HUDEP-2 (cell line): ENCODE data around the gene RPLP2.

Experiments
- DNase-seq, 76 experiments: peaks; one replicate each; lab custom pipeline; 2025; ENCODE audit not compliant: unreplicated experiment in 76 of 76; lab: John Stamatoyannopoulos, UW

The RPLP2 gene

DNA sequence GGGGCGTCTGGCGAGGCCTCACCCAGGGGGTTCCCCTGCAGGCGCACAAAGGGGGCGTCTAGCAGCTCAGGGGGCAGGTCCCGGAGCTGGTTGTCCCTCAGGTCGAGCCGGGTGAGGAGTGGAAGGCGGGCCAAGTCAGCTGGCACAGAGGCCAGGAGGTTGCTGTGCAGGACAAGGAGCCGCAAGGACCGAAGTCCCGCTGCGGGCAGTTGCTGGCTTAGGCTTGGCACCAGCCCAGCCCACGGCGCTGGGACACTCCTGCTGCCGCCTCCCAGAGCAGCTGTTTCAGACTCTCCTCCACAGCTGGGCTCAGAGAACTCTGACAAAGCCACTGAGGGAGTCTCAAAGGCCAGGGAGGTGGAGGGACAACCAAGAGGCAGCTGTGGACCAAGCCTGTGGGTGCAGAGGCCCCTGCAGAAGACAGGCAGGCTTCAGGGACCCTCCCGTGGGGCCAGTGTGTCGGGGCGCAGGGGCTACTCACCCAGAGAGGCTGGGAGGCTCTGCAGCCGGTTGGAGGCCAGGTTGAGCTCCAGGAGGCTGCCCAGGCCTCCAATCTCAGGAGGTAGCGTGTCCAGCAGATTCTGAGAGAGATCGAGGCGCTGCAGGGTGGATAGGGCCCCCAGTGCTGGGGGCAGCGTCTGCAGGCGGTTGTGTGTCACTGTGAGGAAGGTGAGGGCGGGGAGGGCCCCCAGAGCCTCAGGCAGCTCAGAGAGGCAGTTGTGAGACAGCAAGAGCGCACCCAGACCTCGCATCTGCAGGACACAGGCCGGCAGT, 6.9 kb upstream of the RPLP2 start:
- DNase-seq = no peak

DNA sequence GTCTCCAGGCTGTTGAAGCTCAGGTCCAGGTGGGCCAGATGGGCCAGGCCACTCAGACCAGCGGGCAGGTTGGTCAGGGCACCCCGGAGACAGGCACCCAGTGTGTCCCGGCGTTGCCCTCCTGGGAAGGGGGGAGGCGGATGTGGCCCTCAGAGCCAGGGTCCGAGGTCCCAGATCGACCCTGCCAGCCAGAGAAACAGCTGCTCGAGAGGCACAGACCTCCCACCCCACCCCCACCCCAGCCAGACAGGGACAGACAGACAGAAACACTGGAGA, 6.4 kb upstream of the RPLP2 start:
- DNase-seq = no peak

DNA sequence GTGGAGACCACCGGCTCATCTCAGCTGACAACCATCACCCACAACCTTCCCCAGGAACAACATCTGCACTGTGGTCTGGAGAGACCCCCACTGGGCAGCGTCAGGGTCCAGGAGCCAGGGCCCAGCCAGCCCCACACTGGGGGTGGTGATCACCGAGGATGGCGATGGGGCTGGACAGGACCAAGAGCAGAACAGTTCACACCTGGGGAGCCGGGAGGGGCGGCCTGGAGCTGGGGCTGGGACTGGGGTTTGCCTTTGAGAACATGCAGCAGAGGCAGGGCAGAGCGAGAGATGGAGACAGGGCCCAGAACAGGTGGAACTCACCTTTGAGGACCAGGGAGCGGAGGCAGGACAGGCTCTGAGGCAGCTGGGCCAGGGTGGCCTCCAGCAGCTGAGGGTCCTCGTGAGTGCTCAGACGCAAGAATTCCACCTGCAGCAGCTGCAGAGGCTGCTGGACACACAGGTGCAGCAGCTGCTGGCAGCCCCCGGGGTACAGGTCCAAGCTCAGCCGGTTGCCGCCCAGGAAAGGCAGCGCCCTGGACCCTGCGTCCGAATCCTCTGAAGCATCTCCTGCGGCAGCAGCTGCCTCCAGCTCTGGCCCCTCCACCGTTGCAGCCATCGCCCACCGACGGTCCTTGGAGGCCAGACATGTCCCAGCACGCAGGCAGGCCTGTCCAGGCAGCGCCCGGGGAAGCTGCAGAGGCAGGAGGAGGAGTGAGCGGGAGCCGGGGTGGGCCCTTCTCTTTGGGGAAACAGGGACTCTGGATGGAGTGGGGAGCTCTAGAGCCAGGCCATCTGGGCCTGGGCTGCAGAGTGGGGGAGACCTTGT, 5.8 kb upstream of the RPLP2 start:
- DNase-seq = no peak

DNA sequence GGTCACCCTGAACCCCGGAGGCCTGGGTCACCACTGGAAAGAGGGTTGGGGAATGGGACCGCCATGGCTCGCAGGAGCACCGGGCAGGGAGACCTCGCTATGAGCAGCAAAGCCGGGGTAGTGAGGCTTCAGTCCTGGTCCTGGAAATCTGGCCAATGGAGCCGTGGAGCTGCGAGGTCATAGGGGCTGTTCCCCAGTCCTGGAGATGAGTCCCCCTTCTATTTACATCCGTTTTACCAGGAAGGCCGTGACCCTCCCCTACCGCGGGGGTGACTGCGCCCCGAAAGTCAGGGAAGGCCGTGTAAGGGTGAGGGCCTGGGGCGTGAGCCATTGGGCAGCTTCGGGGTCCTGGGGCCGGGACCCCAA, 5.2 kb upstream of the RPLP2 start:
- DNase-seq = no peak

DNA sequence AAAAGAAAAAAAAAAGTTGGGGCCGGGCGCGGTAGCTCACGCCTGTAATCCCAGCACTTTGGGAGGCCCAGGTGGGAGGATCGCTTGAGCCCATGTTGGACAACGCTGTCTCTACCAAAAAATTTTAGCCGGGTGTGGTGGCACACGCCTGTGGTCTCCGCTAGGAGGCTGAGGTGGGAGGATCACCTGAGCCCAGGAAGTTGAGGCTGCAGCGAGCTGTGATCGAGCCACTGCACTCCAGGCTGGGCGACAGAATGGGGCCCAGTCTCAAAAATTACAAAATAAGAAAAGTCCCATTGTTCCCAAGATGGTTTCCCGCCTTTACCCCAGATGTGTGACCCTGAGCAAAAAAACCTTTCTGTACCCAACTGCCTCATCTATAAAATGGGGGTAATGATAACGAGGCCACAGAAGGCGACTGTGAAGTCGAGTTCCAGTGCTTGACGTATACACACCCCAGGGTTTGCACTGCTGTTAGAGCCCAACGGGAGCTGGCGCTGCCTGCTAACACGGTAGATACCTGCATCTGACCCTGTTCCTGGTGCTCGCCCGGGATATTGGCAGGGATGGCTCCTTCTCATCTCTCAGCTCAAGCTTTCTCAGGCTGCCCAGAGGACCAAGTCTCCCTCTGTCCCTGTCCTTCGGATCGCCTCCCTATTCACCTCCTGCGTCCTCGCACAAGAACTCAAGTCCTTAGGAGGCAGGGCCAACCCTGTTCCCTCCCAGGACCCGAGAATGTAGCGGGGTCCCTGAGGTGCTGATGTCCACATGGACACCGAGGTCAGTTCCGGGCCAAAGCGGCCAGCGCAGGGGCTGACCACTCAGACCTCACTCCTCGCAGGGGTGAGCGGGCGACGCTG, 1.1 kb upstream of the RPLP2 start:
- DNase-seq = peak in 21 of 76 experiments; percentile 5 to 79 (median 33)

DNA sequence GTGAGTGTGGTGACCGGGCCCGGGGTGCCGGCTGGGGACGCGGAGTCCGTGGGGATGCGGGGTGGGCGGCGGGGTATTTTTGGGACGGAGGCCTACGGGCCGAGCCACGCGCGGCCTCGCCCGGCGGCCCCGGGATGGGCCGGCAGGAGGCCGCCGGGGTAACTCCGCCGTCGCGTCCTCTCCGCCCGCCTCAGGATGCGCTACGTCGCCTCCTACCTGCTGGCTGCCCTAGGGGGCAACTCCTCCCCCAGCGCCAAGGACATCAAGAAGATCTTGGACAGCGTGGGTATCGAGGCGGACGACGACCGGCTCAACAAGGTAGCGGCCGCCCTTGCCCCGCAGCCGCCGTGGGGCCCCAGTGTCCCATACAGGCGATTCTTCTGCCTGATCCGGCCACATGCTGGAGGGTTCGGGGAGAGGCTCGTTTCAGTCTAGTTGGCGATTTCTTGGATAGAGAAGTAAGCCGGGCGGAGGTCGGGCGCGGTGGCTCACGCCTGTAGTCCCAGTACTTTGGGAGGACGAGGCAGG, 337 bp downstream of the RPLP2 start:
- DNase-seq = peak in 1 of 76 experiments; percentile 37

DNA sequence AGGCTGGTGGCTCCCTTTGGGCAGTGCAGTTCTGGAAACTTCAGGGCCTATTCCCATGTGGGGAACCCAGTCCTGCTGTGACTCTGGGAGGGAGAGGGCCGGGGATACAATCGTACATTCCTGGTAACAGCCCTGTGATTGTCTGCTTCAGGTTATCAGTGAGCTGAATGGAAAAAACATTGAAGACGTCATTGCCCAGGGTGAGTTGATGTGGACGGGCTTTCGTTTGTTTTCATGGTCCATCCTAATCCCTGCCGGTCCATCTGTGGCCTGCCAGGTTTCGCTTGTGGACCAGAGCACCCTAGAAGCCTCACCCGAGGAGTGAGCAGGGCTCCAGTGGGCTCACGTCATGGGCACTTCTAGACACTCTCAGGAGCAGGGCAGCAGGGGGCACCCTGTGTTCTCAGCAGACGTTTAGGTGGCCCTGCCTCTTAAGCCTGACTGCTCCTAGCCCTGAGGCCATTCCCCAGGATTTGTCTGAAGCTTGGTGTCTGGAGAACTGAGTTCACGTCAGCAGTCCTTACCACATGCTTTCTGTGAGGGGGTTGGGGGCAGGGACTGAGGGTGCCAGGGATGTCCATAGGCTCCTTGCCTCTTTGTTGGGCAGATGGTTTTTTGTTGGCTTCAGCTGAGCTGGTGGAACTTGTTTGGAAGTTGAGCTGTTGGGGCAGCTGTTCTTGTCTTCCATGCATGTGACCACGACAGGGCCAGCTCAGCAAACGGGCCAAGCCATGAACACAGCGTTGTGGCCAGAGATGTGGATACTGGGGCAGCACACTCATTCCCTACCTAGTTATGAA, 1.9 kb downstream of the RPLP2 start:
- DNase-seq = peak in 15 of 76 experiments; percentile 13 to 44 (median 28)

DNA sequence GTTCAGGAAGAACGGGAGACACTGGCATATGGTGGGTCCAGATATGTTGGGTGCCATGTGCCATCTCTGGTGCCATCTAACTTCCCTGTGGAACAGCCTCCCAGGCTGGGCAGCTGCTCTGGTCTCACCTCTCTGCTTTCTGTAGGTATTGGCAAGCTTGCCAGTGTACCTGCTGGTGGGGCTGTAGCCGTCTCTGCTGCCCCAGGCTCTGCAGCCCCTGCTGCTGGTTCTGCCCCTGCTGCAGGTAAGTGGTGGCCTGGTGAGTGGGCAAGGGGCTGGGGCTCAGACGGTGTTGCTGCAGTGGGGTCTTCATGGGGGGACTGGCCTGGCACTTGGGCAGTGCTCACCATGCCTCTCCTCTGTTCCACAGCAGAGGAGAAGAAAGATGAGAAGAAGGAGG, 2.6 kb downstream of the RPLP2 start:
- DNase-seq = no peak

DNA sequence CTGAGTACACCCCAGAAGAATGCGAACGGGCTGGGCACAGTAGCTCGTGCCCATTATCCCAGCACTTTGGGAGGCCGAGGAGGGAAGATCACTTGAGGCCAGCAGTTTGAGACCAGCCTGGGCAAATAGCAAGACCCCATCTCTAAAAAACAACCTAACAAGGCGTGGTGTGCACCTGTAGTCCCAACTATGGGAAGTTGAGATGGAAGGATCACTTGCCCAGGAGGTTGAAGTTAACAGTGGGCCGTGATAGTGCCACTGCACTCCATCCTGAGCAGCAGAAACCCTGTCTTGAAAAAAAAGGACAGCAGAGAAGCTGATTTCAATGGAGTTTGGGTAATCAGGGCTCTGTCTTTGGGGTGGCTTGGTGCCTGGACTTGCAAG, 3.3 kb downstream of the RPLP2 start:
- DNase-seq = no peak

DNA sequence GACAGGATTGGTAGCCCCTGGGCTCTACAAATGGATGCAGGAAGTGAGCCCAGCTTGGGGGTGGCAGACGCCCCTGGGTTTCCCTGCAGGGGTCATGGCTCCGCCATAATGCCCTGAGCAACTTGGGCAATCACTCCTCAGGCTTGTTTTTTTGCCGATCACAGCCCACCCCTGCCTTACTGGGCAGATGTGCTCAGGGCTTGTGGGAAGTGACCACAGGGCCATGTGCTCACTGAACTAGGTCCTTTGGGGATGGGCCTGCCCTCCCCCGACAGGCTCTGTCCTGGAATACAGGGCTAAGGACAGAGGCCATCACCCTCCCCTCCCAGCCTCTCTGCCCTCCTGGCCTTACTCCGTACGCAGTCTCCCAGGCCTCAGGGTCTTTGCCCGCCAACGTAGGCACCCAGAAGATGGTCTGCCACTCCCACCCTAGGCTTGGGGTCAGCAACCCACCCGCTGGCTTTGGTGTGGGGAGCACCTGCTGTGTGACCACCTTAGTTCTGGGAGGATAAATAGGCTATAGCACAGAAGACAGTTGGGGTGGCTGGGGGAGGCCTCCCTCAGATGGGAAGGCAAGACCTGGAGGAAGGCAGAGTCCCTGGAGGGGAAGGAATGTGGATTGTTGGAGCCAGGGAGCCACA, 3.8 kb downstream of the RPLP2 start:
- DNase-seq = peak in 2 of 76 experiments; percentile 20 to 22

DNA sequence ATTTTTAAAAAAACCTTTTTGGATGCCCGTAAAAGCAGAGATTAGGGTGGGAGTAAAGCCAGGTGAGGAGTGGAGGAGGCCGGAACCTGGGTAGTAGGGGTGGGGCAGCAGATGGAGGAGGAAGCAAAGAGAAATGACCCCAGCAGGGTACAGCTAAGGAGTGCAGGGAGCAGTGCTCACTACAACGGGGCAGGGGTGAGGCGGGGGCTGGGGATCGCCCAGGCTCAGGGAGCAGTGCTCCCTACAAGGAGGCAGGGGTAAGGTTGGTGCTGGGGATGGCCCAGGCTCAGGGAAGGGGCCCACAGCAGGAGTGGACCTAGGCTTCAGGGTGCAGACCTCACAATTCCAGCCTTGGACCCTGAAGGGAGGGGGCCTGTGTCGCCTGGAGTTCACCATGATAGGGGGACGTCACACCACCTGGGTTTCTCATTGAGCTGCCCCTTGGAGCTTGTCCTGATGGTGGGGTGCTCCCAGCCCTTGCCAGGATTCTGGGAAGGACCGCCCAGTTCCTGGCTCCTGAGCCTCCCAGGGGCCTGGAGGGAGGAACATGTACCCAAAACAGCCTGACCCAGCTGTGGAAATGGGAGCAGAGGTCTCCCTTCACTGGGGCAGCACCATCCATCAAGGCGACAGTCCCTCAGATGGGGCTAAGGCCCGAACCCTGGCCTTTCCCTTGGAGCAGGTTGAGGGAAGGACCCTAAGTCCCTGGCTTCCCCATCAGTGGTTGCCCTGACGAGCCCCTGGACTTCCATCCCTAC, 6.1 kb downstream of the RPLP2 start:
- DNase-seq = no peak

DNA sequence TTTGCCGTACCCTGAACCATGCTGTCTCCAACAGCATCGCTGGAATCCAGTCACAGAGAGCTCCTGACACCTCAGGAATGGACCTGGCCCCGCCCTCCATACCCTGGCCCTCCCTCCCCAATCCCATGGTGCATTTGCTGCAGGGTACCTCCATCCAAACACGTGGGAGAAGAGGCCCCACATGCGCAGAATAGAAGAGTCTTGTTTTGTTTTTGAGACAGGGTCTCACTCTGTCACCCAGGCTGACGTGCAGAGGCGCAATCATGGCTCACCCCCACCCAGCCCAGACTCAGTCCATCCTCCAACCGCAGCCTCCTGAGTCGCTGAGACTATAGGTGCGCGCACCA, 6.6 kb downstream of the RPLP2 start:
- DNase-seq = no peak

DNA sequence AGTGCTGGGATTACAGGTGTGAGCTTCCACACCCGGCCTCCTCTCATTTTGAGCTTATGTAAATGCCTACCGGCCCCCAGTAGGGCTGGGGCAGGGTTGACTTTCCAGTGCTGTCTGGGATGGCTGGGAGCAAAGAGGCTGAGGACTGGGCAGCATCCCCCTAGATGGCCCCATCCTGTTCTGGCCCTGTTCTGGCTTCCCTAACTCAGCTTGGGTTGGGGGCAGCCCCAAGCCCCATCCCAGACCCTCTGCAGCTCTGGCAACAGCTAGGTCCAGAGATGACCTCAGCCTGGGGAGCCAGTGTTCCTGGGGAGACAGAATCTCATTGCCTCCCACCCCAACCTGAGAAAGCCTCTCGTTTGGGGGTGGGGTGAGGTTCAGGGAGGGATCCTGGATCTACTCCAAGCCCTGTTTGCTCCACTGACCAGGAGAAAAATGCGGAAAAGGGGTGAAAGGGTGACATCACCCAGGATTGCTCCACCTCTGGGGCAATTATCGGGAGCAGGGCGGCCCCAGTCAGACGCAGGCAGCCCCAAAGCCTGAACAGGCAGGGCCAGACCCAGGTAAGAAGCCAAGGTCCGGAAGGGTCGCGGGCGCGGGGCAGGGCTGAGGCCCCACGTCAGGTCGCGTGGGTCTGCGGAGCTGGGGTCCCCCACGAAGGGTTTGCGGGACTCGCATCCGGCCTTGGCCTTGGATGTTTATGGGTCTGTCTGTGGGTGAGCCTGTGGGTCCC, 8.8 kb downstream of the RPLP2 start, which contains the start of gene PNPLA2:
Gene PNPLA2, plus strand, starts transcription at position 519 of the 733 bp plus-strand sequence. CDS start 805 bp downstream, outside the sequence.
- no peak for DNase-seq

DNA sequence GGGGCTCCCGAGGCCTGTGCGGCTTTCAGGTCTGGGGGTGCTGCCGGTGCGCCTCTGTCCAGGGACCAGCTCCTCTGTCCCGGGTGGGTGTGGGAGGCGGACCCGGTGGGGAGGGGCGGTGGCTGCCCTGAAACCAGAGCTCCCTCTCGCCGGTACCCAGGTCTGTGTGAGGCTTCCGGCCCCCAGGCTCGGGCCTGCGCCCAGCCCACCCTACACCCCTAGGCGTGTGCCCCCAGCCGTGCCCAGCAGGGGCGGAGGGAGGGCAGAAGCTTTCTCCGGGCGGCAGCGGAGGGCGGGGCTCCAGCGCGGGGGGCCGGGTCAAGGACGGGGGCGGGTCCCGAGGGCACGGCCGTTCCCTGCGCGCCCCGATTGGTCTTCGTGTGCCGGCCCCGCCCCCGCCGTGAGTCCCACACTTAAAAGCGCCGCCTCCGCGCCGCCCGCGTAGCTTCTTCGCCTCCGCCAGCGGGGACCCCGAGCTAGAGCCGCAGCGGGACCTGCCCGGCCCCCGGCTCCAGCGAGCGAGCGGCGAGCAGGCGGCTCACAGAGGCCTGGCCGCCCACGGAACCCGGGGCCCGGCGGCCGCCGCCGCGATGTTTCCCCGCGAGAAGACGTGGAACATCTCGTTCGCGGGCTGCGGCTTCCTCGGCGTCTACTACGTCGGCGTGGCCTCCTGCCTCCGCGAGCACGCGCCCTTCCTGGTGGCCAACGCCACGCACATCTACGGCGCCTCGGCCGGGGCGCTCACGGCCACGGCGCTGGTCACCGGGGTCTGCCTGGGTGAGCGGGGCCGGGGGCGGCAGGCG, 9.6 kb downstream of the RPLP2 start:
- DNase-seq = peak in 70 of 76 experiments; percentile 28 to 94 (median 77)

DNA sequence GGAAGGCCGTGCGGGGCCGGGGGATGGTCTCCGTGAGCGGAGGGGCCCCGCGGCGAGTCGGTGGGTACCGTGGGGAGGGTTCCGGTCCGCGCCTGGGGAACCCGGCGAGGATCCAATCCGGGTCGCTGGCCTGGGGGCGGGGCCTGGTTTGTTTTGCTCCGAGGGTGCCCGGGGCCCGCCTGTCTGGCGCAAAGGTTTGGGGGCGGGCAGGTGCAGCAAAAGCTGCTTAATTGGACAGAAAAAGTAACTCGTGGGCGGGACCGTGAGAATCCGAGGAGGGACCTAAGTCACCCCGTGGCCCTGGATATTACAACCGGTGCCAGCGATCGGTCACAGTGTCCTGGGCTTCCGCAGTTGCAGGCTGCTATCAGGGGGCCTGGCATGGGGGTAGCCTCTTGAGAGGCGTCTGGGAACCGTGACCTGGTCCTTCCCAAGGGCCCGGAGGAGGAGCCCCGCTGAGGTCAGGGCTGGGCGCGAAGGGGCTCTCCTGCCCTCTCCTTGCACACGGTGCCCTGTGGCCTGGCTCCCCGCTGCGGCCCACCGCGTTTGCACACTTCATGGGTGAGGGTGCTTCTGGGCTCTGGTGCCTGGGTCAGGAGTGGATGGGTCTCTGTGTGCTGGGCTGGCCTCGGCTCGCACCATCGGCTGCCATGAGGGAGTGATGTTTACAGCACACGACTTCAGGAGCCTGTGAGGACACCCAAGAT, 10.3 kb downstream of the RPLP2 start:
- peak in 73 of 76 experiments; percentile 40 to 94 (median 83) for DNase-seq

DNA sequence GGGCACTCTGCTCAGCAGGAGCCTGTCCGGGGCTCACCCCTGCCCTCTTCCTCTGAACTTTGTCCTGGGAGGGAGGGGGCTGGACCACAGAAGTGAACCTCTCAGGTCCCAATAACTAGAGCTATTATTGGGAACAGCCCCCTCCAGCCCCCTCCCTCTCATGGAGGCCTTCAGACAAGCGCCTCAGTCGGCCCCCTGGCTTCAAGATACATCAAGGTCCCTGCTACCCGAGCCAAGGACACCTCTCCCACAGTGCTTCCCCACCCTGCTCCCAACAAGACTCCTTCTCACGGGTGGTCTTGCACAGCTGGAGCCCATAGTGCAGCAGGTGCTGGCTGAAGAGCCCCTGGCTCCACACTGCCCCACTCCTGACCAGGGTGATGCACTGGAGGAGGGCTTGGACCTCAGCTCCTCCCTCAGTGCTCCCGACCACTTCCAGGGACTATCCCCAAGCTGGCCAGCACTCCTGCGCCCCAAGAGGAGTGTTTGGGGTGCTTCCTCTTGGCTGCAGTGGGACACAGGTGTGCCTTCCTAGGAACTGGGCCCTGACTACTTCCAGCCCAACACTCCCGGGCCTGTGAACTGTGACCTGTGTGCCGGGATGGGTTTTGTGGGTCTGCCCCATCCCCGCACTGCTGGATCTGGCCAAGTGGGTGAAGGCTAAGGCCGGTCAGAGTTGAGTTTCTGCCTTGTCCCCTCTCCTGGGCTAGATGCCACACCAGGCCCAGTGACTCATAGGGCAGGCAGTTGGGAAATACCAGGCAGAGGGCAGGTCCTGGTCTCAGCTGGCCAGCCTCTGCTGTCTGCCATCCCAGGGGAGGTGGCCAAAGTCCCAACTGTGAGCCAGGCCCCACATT, 11.1 kb downstream of the RPLP2 start:
- peak in 4 of 76 experiments; percentile 19 to 26 (median 20) for DNase-seq
